Mesodermal cell (in vitro differentiated cells): ENCODE results near the gene NEU1.
"Not testable (repeated sequence)": the region's sequence is repeated elsewhere in the genome, so short reads cannot be mapped to it uniquely, and the experiment has no call there.

Source experiments
- H3K27ac ChIP-seq: 2 replicates; pipeline ENCODE4 v1.7.0; 2013; ENCODE audit warnings: mild to moderate bottlenecking, low read depth, low read length, moderate library complexity; ENCODE audit not compliant: severe bottlenecking
- H3K36me3 ChIP-seq: 2 replicates; pipeline ENCODE4 v1.7.1; 2013; ENCODE audit warnings: mild to moderate bottlenecking, low read length, moderate library complexity; ENCODE audit not compliant: control insufficient read depth, insufficient read depth
- H3K4me1 ChIP-seq: one replicate; pipeline ENCODE4 v1.7.1; 2013; ENCODE audit warnings: mild to moderate bottlenecking, low read length; ENCODE audit not compliant: insufficient read depth, control insufficient read depth, poor library complexity, severe bottlenecking
- H3K4me3 ChIP-seq: 2 replicates; pipeline ENCODE4 v1.7.0; 2013; ENCODE audit warnings: low read length, control low read depth, mild to moderate bottlenecking; ENCODE audit not compliant: insufficient read depth, poor library complexity, severe bottlenecking; ENCODE audit errors: extremely low read depth
- H3K9me3 ChIP-seq: 2 replicates; pipeline ENCODE4 v1.7.1; 2013; ENCODE audit warnings: mild to moderate bottlenecking, low read length, moderate library complexity; ENCODE audit not compliant: control insufficient read depth
- WGBS, 2 experiments: methylation state at CpG; one replicate each; pipeline ENCODE4 v1.1.5; 2013; ENCODE audit warnings: missing lambda C conversion rate in 2 of 2; ENCODE audit not compliant: insufficient coverage in 2 of 2; 5-methylcytosine and 5-hydroxymethylcytosine counted together

Gene NEU1

GRCh38 chr6:31838114-31838553 lies 24.5 kb downstream of the NEU1 start:
- Histone ChIP-seq H3K36me3 (peaks cover 57% of the 10 kb centered on the region), H3K4me3 (peak overlapping the region; percentile 90)
- H3K4me1 ChIP-seq, H3K27ac ChIP-seq, H3K9me3 ChIP-seq: not testable (repeated sequence)
- WGBS, 2 experiments = 98% methylated on average over 5 to 6 of the region's 9 CpGs

GRCh38 chr6:31837369-31838113 lies 25.1 kb downstream of the NEU1 start:
- 57 to 80% methylated on average over 1 of the region's 1 CpG for WGBS, 2 experiments
- Histone ChIP-seq H3K4me1 (peaks cover 3% of the 10 kb centered on the region), H3K27ac (peak overlapping the region; percentile 8), H3K36me3 (peaks cover 57% of the 10 kb centered on the region), H3K4me3 (peak overlapping the region; percentile 90), H3K9me3 (no peaks in the 10 kb centered on the region)

- H3K4me3 ChIP-seq = peak overlapping the region; percentile 90
- H3K27ac ChIP-seq = peak overlapping the region; percentile 66
- WGBS, 2 experiments = 11 to 16% methylated on average over 7 of the region's 12 CpGs
- H3K4me1 ChIP-seq = peaks cover 3% of the 10 kb centered on the region
- H3K36me3 ChIP-seq = peaks cover 57% of the 10 kb centered on the region
- no peaks in the 10 kb centered on the region for H3K9me3 ChIP-seq
These were observed 25.9 kb downstream of the NEU1 start for GRCh38 chr6:31836474-31837368.

GRCh38 chr6:31836047-31836473 lies 26.6 kb downstream of the NEU1 start:
- Histone ChIP-seq H3K4me1 (peaks cover 4% of the 10 kb centered on the region), H3K9me3 (no peaks in the 10 kb centered on the region), H3K27ac (peak overlapping the region; percentile 66), H3K36me3 (peaks cover 54% of the 10 kb centered on the region), H3K4me3 (peak overlapping the region; percentile 90)
- 1 to 2% methylated on average over 8 to 14 of the region's 14 CpGs for WGBS, 2 experiments

GRCh38 chr6:31834367-31835250 lies 28.0 kb downstream of the NEU1 start:
- Histone ChIP-seq H3K36me3 (peaks cover 40% of the 10 kb centered on the region), H3K9me3 (no peaks in the 10 kb centered on the region), H3K4me3 (peak overlapping the region; percentile 90), H3K4me1 (peaks cover 6% of the 10 kb centered on the region), H3K27ac (peak overlapping the region; percentile 99)
- 1 to 3% methylated on average over 46 to 49 of the region's 59 CpGs for WGBS, 2 experiments

GRCh38 chr6:31831350-31832215 lies 31.0 kb downstream of the NEU1 start:
- Histone ChIP-seq H3K4me3 (no peak overlapping the region), H3K4me1 (peaks cover 7% of the 10 kb centered on the region), H3K9me3 (no peaks in the 10 kb centered on the region), H3K36me3 (peaks cover 10% of the 10 kb centered on the region), H3K27ac (no peak overlapping the region)
- WGBS, 2 experiments = 93 to 94% methylated on average over 8 to 12 of the region's 15 CpGs

GRCh38 chr6:31830886-31831335 lies 31.7 kb downstream of the NEU1 start:
- peaks cover 3% of the 10 kb centered on the region for H3K36me3 ChIP-seq
- 80 to 89% methylated on average over 4 to 6 of the region's 6 CpGs for WGBS, 2 experiments
- H3K9me3 ChIP-seq = no peaks in the 10 kb centered on the region
- H3K4me3 ChIP-seq = peak overlapping the region; percentile 60
- H3K4me1 ChIP-seq = peaks cover 10% of the 10 kb centered on the region
- H3K27ac ChIP-seq = no peak overlapping the region

- no peak overlapping the region for H3K27ac ChIP-seq
- WGBS, 2 experiments = 43 to 51% methylated on average over 8 to 9 of the region's 15 CpGs
- peak overlapping the region; percentile 60 for H3K4me3 ChIP-seq
- no peaks in the 10 kb centered on the region for H3K36me3 ChIP-seq
- peaks cover 10% of the 10 kb centered on the region for H3K4me1 ChIP-seq
- H3K9me3 ChIP-seq = no peaks in the 10 kb centered on the region
These were observed 32.9 kb downstream of the NEU1 start for GRCh38 chr6:31829633-31830283.

GRCh38 chr6:31827286-31828079 lies 35.1 kb downstream of the NEU1 start, which contains the start of gene HSPA1B:
HSPA1B (plus strand) TSS chr6:31827738; CDS start chr6:31827951, 213 bp downstream.
- peak within 1 kb of the TSS; percentile 53 for H3K4me3 ChIP-seq
- H3K4me1 ChIP-seq = peaks cover 10% of the 10 kb centered on the region
- WGBS, 2 experiments = 0% methylated on average over 40 of the region's 56 CpGs
- no peaks in the 10 kb centered on the region for H3K9me3 ChIP-seq
- peak within 1 kb of the TSS; percentile 94 for H3K27ac ChIP-seq
- H3K36me3 ChIP-seq = no peaks in the 10 kb centered on the region
